PC-9 (cell line): ENCODE measurements around the gene MRM3. TPM values are rescaled to one million over a fixed set of nuclear protein-coding genes. Genes with fewer than 3 reads are reported as not detected.
A peak's percentile ranks its signal among the peaks of the same experiment; 100 is the strongest.

ENCODE experiments used
- BruUV-seq: library from RNA; stranded (reverse); fragments of 400-500 nt; replicated peaks from 2 replicates; lab custom pipeline; 2021; lab: Mats Ljungman, UMichigan
- CTCF ChIA-PET: fragments of 300-600 bp; sonication (Branson Sonifier 250); formaldehyde crosslinking; loops from one replicate; lab custom pipeline; 2022; ENCODE audit warnings: antibody characterized with exemption; lab: Charles Lee
- POLR2A ChIA-PET: fragments of 300-600 bp; sonication (Branson Sonifier 250); formaldehyde crosslinking; loops from one replicate; lab custom pipeline; 2022; ENCODE audit warnings: antibody characterized with exemption; ENCODE audit not compliant: unreplicated experiment; lab: Charles Lee
- DNase-seq, 2 experiments: peaks; one replicate each; pipeline versions ENCODE4 v3.0.0 to v3.0.0-alpha.2; 2015 to 2022; ENCODE audit warnings: mixed read lengths in 1 of 2
- H2AFZ ChIP-seq: fragments of 200-600 bp; sonication (generic); 2 replicates; pipeline ENCODE4 v1.8.1; 2017; ENCODE audit warnings: antibody characterized with exemption
- H3F3A ChIP-seq: fragments of 200-600 bp; sonication (generic); 2 replicates; pipeline ENCODE4 v1.8.1; 2017; ENCODE audit warnings: antibody characterized with exemption, mild to moderate bottlenecking, low read depth; ENCODE audit not compliant: insufficient read depth
- H3K27ac ChIP-seq: fragments of 200-600 bp; sonication (generic); 2 replicates; pipeline ENCODE4 v1.6.1; 2016; ENCODE audit warnings: mixed run types
- H3K27me3 ChIP-seq: fragments of 200-600 bp; sonication (generic); 2 replicates; pipeline ENCODE4 v1.6.1; 2016; ENCODE audit warnings: low read depth, mixed run types; ENCODE audit not compliant: insufficient read depth
- H3K36me3 ChIP-seq: fragments of 200-600 bp; sonication (generic); 2 replicates; pipeline ENCODE4 v1.6.1; 2016; ENCODE audit warnings: low read depth, mixed run types
- H3K4me1 ChIP-seq: fragments of 200-600 bp; sonication (generic); replicated peaks from 2 replicates; pipeline ENCODE4 v1.6.1; 2016; ENCODE audit warnings: mixed run types; ENCODE audit not compliant: insufficient read depth
- H3K4me2 ChIP-seq: fragments of 200-600 bp; sonication (generic); 2 replicates; pipeline ENCODE4 v1.6.1; 2017; ENCODE audit warnings: mixed run types
- H3K4me3 ChIP-seq: fragments of 200-600 bp; sonication (generic); 2 replicates; pipeline ENCODE4 v1.6.1; 2016; ENCODE audit warnings: mixed run types
- H3K79me2 ChIP-seq: fragments of 200-600 bp; sonication (generic); 2 replicates; pipeline ENCODE4 v1.6.1; 2017; ENCODE audit warnings: low read depth, mixed run types
- H3K9me2 ChIP-seq: fragments of 200-600 bp; sonication (generic); 2 replicates; pipeline ENCODE4 v1.8.1; 2017; ENCODE audit warnings: mild to moderate bottlenecking; ENCODE audit not compliant: insufficient read depth
- H3K9me3 ChIP-seq: fragments of 200-600 bp; sonication (generic); 2 replicates; pipeline ENCODE4 v1.8.1; 2016; ENCODE audit warnings: low read depth; ENCODE audit not compliant: insufficient read depth
- H4K20me1 ChIP-seq: fragments of 200-600 bp; sonication (generic); 2 replicates; pipeline ENCODE4 v1.8.1; 2017; ENCODE audit not compliant: insufficient read depth
- EZH2 ChIP-seq: fragments of 200-600 bp; sonication (generic); IDR thresholded peaks from 2 replicates; pipeline ENCODE4 v1.8.0; 2017; ENCODE audit warnings: antibody characterized with exemption, low read depth
- intact Hi-C: fragments of 100-400 bp; cut with micrococcal nuclease; formaldehyde crosslinking; loops from one replicate; pipeline ENCODE4 v1.10.0; 2022; ENCODE audit not compliant: unreplicated experiment
- total RNA-seq: library from RNA; stranded (reverse); gene quantifications from 2 replicates; pipeline ENCODE4 v1.2.3, GENCODE V29; 2021
- TF ChIP-seq, protein P1 (sequence below): fragments of 200-600 bp; sonication (generic); conservative IDR thresholded peaks from 2 replicates; pipeline ENCODE4 v1.6.1; 2017; ENCODE audit warnings: mixed run types, antibody characterized with exemption, mild to moderate bottlenecking, moderate library complexity

Gene MRM3
- total RNA-seq, 1 experiment from 2014 or later: 23.2 TPM

DNA sequence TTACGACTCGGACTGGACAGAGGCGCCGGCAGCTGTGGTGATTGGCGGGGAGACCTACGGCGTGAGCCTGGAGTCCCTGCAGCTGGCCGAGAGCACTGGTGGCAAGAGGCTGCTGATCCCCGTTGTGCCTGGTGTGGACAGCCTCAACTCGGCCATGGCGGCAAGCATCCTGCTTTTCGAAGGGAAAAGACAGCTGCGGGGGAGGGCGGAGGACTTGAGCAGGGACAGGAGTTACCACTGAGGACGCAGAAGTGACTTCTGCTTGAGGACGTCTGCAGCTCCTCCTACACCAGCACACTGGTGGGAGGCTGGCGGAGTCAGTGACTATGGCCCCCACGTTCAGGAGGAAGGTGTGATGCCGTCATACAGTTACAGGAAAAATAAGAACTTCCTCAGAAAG, 9.7 kb downstream of the MRM3 start:
- TF ChIP-seq EZH2: no peak
- TF ChIP-seq, protein P1, sequence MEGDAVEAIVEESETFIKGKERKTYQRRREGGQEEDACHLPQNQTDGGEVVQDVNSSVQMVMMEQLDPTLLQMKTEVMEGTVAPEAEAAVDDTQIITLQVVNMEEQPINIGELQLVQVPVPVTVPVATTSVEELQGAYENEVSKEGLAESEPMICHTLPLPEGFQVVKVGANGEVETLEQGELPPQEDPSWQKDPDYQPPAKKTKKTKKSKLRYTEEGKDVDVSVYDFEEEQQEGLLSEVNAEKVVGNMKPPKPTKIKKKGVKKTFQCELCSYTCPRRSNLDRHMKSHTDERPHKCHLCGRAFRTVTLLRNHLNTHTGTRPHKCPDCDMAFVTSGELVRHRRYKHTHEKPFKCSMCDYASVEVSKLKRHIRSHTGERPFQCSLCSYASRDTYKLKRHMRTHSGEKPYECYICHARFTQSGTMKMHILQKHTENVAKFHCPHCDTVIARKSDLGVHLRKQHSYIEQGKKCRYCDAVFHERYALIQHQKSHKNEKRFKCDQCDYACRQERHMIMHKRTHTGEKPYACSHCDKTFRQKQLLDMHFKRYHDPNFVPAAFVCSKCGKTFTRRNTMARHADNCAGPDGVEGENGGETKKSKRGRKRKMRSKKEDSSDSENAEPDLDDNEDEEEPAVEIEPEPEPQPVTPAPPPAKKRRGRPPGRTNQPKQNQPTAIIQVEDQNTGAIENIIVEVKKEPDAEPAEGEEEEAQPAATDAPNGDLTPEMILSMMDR: no peak
- Histone ChIP-seq H2AFZ (no peak overlapping the region), H4K20me1 (peaks cover 21% of the 10 kb centered on the region), H3K4me2 (no peak overlapping the region), H3K4me3 (no peak overlapping the region), H3K79me2 (no peaks in the 10 kb centered on the region), H3F3A (peaks cover 16% of the 10 kb centered on the region; the same call in 1 of the 2 replicates), H3K9me3 (no peaks in the 10 kb centered on the region), H3K9me2 (no peaks in the 10 kb centered on the region), H3K4me1 (no peaks in the 10 kb centered on the region), H3K27me3 (no peaks in the 10 kb centered on the region), H3K27ac (no peak overlapping the region), H3K36me3 (0 out of 2 replicates have a peak, but pooled peaks cover 22% of the 10 kb centered on the region)
- ChIA-PET CTCF (no interaction called here), POLR2A (no interaction called here)
- intact Hi-C loops: loop anchor here (5.0 kb wide), 1 partner anchor 395 kb away; no protein-coding TSS in a partner anchor
- DNase-seq: no peak
- no TSS peak for BruUV-seq

DNA sequence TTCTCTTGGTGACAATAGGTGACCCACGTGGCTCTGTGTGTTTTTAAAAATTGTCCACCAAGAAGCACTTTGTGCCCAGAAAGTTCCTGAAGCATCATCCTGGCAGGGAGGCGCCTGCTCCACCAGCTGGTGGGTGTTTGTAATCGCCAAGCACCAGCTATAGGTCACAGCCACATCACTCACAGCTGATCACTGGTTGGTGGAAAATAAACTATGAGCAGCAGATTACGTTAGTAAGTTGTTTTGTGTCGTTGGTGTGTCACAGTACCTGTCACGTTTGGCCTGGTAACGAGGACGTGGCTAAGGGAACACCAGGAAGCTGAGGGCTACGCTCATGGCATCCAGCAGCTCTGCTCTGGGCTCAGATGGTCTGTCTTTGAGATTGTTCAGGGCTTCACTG, 10.1 kb downstream of the MRM3 start:
- CTCF ChIA-PET: no interaction called here
- POLR2A ChIA-PET: no interaction called here
- H3K4me3 ChIP-seq: no peak overlapping the region
- no peak overlapping the region for H3K27ac ChIP-seq
- no peaks in the 10 kb centered on the region for H3K79me2 ChIP-seq
- no peak for DNase-seq
- no peaks in the 10 kb centered on the region for H3K9me3 ChIP-seq
- 0 out of 2 replicates have a peak, but pooled peaks cover 22% of the 10 kb centered on the region for H3K36me3 ChIP-seq
- peaks cover 21% of the 10 kb centered on the region for H4K20me1 ChIP-seq
- intact Hi-C loops: loop anchor here (5.0 kb wide), 1 partner anchor 395 kb away; no protein-coding TSS in a partner anchor
- no TSS peak for BruUV-seq
- H3K4me1 ChIP-seq: no peaks in the 10 kb centered on the region
- H2AFZ ChIP-seq: no peak overlapping the region
- TF ChIP-seq, protein P1: peak; percentile 29; the same call in 1 of the 2 replicates
- TF ChIP-seq EZH2: no peak
- H3K4me2 ChIP-seq: no peak overlapping the region
- no peaks in the 10 kb centered on the region for H3K9me2 ChIP-seq
- H3F3A ChIP-seq: peaks cover 16% of the 10 kb centered on the region; the same call in 1 of the 2 replicates
- H3K27me3 ChIP-seq: no peaks in the 10 kb centered on the region

DNA sequence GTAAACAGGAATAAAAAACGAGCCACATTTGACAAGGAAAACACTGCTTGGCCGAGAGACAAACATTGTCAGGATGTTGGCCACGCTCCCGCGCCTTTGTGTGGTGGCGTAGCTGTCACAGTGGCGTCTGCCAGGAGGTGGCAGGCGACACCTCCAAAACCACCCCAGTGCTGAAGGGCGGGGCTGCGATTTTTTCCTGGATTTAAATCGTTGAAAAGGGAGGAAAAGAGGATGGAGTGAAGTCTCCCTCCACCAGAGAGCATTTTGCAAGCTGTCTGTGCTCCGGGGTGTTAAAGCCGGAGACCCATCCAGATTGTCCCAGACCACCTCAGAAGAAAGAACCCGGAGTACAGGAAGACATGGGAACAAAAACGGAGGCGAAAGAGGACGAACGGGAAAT, 12.7 kb downstream of the MRM3 start:
- no peaks in the 10 kb centered on the region for H3K79me2 ChIP-seq
- POLR2A ChIA-PET: no interaction called here
- CTCF ChIA-PET: interaction anchor here (0.6 to 0.7 kb wide), 2 partner anchors 111 to 383 kb away, joined by 3 to 6 read pairs; no protein-coding TSS in a partner anchor
- H3K27ac ChIP-seq: no peak overlapping the region
- no peaks in the 10 kb centered on the region for H3K9me3 ChIP-seq
- peak; percentile 42 to 54 for DNase-seq
- H3K27me3 ChIP-seq: no peaks in the 10 kb centered on the region
- TSS peak; percentile 4 for BruUV-seq
- H3K36me3 ChIP-seq: 0 out of 2 replicates have a peak, but pooled peaks cover 5% of the 10 kb centered on the region
- no peak overlapping the region for H3K4me2 ChIP-seq
- TF ChIP-seq, protein P1: peak; percentile 82
- no peak for TF ChIP-seq EZH2
- no peak overlapping the region for H3K4me3 ChIP-seq
- H3K9me2 ChIP-seq: no peaks in the 10 kb centered on the region
- intact Hi-C loops: loop anchor here (2.0 to 5.0 kb wide), 2 partner anchors 186 to 392 kb away; no protein-coding TSS in a partner anchor
- H4K20me1 ChIP-seq: peaks cover 22% of the 10 kb centered on the region
- no peaks in the 10 kb centered on the region for H3K4me1 ChIP-seq
- H3F3A ChIP-seq: peaks cover 10% of the 10 kb centered on the region; the same call in 1 of the 2 replicates
- no peak overlapping the region for H2AFZ ChIP-seq
